ENCODE measurements around the gene LACC1.

LACC1 gene

DNA sequence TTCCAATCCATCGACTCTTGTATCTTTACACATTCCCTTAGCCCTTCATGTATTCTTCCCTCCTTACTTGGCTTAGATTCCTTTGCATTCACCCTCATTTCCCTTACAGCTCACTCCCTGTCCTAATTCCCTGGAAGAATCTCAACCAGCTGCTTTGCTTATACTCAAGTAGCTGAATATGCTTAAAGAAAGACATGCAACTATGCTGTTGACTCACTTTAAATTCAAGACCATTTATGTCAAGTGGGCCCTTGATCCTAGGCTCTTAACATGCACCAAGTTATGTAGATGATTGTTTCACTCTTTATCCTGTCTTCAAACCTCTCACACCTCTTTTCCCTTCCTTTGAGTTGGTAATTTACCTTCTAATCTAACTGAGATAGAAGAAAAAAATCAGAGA lies 7.5 kb upstream of the LACC1 start:
- ChIA-PET POLR2A (no interaction called here), CTCF (interaction anchor here (1.4 kb wide), 1 partner anchor 32 kb away, joined by 3 read pairs; no protein-coding TSS in a partner anchor)
- TF ChIP-seq CTCF (IDR thresholded peaks at IDR 0.05; ENCODE audit: control extremely low read depth, extremely low read depth, low read depth, missing control alignments) = no peak
- no peak for DNase-seq (ENCODE audit: extremely low spot score)

DNA sequence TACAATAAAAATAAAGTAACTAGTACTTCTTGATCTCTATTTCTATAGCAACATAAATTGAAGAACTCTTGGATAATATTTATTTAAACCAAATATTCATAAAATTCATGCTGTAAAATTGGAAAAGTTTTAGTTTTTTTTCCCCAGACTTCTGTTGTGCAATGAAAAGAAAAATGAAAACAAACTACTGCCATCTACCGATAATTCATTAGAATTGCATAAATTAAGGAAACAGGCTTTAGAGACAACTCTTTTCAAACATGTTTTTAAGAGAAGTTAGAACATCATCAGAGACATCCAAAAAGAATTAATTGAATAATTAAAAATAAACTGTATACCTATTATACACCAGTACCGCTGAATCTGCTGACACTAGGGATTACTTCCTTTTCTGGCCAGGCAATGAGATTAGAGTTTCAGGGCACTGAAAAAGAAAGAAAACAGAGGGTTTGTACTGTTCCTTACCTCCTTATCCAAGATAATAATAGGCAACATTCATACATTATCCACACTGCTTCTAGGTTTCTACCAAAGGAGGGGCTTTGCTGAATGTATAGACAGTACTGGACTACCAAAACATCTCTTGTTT lies 5.1 kb upstream of the LACC1 start:
- peak; percentile 47 for TF ChIP-seq CTCF (IDR thresholded peaks at IDR 0.05; ENCODE audit: control extremely low read depth, extremely low read depth, low read depth, missing control alignments)
- ChIA-PET POLR2A (no interaction called here), CTCF (interaction anchor here (1.0 kb wide), 2 partner anchors 12 to 13 kb away, joined by 3 read pairs; no protein-coding TSS in a partner anchor)
- DNase-seq (ENCODE audit: extremely low spot score) = peak; percentile 17

DNA sequence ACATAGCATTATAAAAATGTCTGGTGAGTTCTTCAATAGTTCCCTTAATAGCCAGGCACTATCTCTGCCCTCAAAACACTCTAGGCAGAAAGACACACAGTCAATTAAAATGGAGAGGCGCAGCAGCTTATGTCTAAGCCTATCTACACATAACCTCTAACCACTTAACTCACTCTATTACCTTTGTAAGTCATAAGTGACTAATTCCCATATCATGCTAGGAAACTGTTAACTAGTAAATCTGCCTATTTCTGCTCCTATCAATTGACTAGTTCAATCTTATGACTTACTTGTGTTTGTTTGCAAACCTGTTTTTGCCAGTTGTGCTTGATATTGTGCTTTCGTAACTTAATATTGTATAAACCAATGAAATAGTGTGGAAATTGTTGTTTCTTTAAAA lies 3.3 kb upstream of the LACC1 start:
- ChIA-PET POLR2A (no interaction called here), CTCF (interaction anchor here (1.1 kb wide), 1 partner anchor 72 kb away, joined by 3 read pairs; no protein-coding TSS in a partner anchor)
- TF ChIP-seq CTCF (IDR thresholded peaks at IDR 0.05; ENCODE audit: control extremely low read depth, extremely low read depth, low read depth, missing control alignments) = no peak
- no peak for DNase-seq (ENCODE audit: extremely low spot score)

GRCh38 chr13:43877326-43877725 lies 2.4 kb upstream of the LACC1 start:
- POLR2A ChIA-PET = no interaction called here
- TF ChIP-seq CTCF (IDR thresholded peaks at IDR 0.05; ENCODE audit: control extremely low read depth, extremely low read depth, low read depth, missing control alignments) = no peak
- DNase-seq (ENCODE audit: extremely low spot score) = no peak
- CTCF ChIA-PET = interaction anchor here (1.1 kb wide), 2 partner anchors 18 to 73 kb away, joined by 3 read pairs; no protein-coding TSS in a partner anchor

DNA sequence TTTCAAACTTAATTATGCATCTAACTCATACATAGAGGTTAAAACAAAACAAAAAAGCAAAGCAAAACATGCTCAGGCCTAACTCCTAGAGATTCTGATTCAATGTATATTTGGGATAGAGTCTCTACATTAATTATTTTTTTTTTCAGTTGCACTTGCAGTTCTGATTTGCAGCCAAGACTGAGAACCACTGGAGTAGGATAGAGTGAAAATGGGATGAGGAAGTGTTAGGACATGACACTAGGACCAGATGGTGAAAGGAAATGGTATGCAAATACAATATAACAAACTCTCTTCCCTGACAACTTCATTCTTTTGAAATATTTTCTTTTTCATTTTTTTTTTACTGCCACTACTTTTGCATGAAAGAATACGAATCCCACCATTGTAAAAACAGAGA lies 1.9 kb upstream of the LACC1 start:
- CTCF ChIA-PET = interaction anchor here (1.1 kb wide), 2 partner anchors 18 to 74 kb away, joined by 3 read pairs; no protein-coding TSS in a partner anchor
- POLR2A ChIA-PET = no interaction called here
- no peak for DNase-seq (ENCODE audit: extremely low spot score)
- TF ChIP-seq CTCF (IDR thresholded peaks at IDR 0.05; ENCODE audit: control extremely low read depth, extremely low read depth, low read depth, missing control alignments) = no peak

GRCh38 chr13:43878892-43879754 lies 581 bp upstream of the LACC1 start, which contains the start of gene CCDC122:
CCDC122 (minus strand) TSS chr13:43879740; CDS start chr13:43869376, 10,364 bp downstream.
- peak; percentile 87 for DNase-seq (ENCODE audit: extremely low spot score)
- ChIA-PET CTCF (no interaction called here), POLR2A (interaction anchor here (0.6 kb wide), 1 partner anchor 556 kb away, joined by 4 read pairs; no protein-coding TSS in a partner anchor)

More at GRCh38 chr13:43878892-43879754, 581 bp upstream of the LACC1 start, which contains the start of gene CCDC122:
- TF ChIP-seq CTCF (IDR thresholded peaks at IDR 0.05; ENCODE audit: control extremely low read depth, extremely low read depth, low read depth, missing control alignments) = no peak
